ENCODE results near the gene BMP3.

BMP3 gene

DNA sequence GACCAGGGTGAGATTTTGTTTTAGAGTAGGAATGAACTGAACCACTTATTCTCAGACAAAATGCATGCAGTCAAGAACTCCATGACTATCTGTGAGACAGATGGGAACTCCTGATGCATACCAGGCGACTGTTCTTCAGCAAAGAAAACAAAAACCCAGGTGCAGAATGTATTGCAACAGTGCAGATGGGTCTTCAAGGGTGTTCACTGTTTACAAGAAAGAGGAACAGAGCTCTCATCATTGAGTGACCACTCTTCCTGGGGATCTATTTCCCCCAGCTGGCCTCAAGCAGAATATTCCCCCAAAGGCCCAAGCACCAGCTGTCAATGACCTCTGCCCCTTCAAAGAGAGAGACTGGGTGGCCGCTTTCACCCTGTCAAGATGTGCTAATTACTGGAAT is 39.7 kb upstream of the BMP3 start:
- H3K27me3 ChIP-seq (ENCODE audit: control insufficient read depth, low read length): no peaks in the 10 kb centered on the region
- peak overlapping the region; percentile 48 for H3K4me2 ChIP-seq (ENCODE audit: low read length)
- peaks cover 64% of the 10 kb centered on the region for H3K4me1 ChIP-seq (ENCODE audit: control insufficient read depth, low read length)
- 0 out of 2 replicates have a peak overlapping the region, but pooled peaks have one; percentile 21 for H3K4me3 ChIP-seq (ENCODE audit: low read length)
- no peaks in the 10 kb centered on the region for H4K20me1 ChIP-seq (ENCODE audit: control insufficient read depth, insufficient read depth, low read depth, low read length)
- peaks cover 24% of the 10 kb centered on the region for H3K9me3 ChIP-seq (ENCODE audit: control insufficient read depth, insufficient read depth, low read length)
- H3K9me2 ChIP-seq (replicated peaks; ENCODE audit: control insufficient read depth, low read length): no peaks in the 10 kb centered on the region
- H3K79me2 ChIP-seq (ENCODE audit: control insufficient read depth, low read length): no peaks in the 10 kb centered on the region
- TF ChIP-seq CTCF (IDR thresholded peaks at IDR 0.05; ENCODE audit: low read depth, low read length, poor library complexity, severe bottlenecking) (no peak), EZH2phosphoT487 (IDR thresholded peaks at IDR 0.05; ENCODE audit: borderline replicate concordance, low read length) (no peak)
- peak overlapping the region; percentile 79 for H3K27ac ChIP-seq (ENCODE audit: low read depth, low read length)
- peaks cover 4% of the 10 kb centered on the region for H3F3A ChIP-seq (ENCODE audit: control insufficient read depth, insufficient read depth)
- H3K36me3 ChIP-seq (ENCODE audit: control insufficient read depth, low read length): peaks cover 21% of the 10 kb centered on the region

- no peaks in the 10 kb centered on the region for H3K27me3 ChIP-seq (ENCODE audit: control insufficient read depth, low read length)
- H3K4me2 ChIP-seq (ENCODE audit: low read length): no peak overlapping the region
- no peaks in the 10 kb centered on the region for H4K20me1 ChIP-seq (ENCODE audit: control insufficient read depth, insufficient read depth, low read depth, low read length)
- H3K9me3 ChIP-seq (ENCODE audit: control insufficient read depth, insufficient read depth, low read length): peaks cover 18% of the 10 kb centered on the region
- H3K27ac ChIP-seq (ENCODE audit: low read depth, low read length): no peak overlapping the region
- TF ChIP-seq EZH2phosphoT487 (IDR thresholded peaks at IDR 0.05; ENCODE audit: borderline replicate concordance, low read length) (no peak), CTCF (IDR thresholded peaks at IDR 0.05; ENCODE audit: low read depth, low read length, poor library complexity, severe bottlenecking) (no peak)
- H3K36me3 ChIP-seq (ENCODE audit: control insufficient read depth, low read length): peaks cover 15% of the 10 kb centered on the region
- H3K4me1 ChIP-seq (ENCODE audit: control insufficient read depth, low read length): peaks cover 32% of the 10 kb centered on the region
- H3K9me2 ChIP-seq (replicated peaks; ENCODE audit: control insufficient read depth, low read length): no peaks in the 10 kb centered on the region
- no peak overlapping the region for H3K4me3 ChIP-seq (ENCODE audit: low read length)
- H3F3A ChIP-seq (ENCODE audit: control insufficient read depth, insufficient read depth): peaks cover 9% of the 10 kb centered on the region; the same call in 1 of the 2 replicates
- no peaks in the 10 kb centered on the region for H3K79me2 ChIP-seq (ENCODE audit: control insufficient read depth, low read length)
Measured at GRCh38 chr4:80999943-81000342, 30.6 kb upstream of the BMP3 start.

DNA sequence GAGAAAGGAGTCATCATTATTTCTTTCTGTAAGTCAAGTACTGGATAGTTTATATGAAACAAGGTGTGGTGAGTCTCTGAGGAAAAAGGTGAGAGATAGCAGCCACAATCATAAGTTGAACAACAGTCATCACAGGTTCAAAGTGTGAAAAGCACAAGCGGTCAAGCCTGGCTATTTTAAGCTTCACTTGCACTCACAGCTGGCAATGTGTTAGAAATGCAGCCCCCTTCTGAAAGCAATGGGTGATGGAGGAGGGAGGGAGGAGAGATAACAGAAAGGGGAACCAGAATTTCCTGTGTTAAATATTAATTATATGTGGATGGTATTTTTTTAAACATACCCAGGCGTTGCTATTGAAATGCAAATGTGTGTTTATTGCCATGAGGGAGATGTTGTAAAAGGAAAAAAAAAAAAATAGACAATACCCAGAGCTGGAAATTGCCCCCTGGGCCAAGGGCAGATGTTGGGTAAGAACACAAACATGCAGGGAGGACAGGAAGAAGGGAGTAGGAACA is 26.9 kb upstream of the BMP3 start:
- TF ChIP-seq CTCF (IDR thresholded peaks at IDR 0.05; ENCODE audit: low read depth, low read length, poor library complexity, severe bottlenecking): no peak

More for the DNA sequence above, 26.9 kb upstream of the BMP3 start:
- Histone ChIP-seq H3K27ac (ENCODE audit: low read depth, low read length) (peak overlapping the region; percentile 81), H3K36me3 (ENCODE audit: control insufficient read depth, low read length) (peaks cover 15% of the 10 kb centered on the region), H3K4me1 (ENCODE audit: control insufficient read depth, low read length) (peaks cover 32% of the 10 kb centered on the region), H3K27me3 (ENCODE audit: control insufficient read depth, low read length) (no peaks in the 10 kb centered on the region), H3K9me2 (replicated peaks; ENCODE audit: control insufficient read depth, low read length) (no peaks in the 10 kb centered on the region), H3K4me3 (ENCODE audit: low read length) (peak overlapping the region; percentile 58), H3K79me2 (ENCODE audit: control insufficient read depth, low read length) (no peaks in the 10 kb centered on the region), H4K20me1 (ENCODE audit: control insufficient read depth, insufficient read depth, low read depth, low read length) (no peaks in the 10 kb centered on the region), H3F3A (ENCODE audit: control insufficient read depth, insufficient read depth) (peaks cover 5% of the 10 kb centered on the region; the same call in 1 of the 2 replicates), H3K4me2 (ENCODE audit: low read length) (peak overlapping the region; percentile 73), H3K9me3 (ENCODE audit: control insufficient read depth, insufficient read depth, low read length) (peaks cover 19% of the 10 kb centered on the region; the same call in 1 of the 2 replicates)
